Nephron progenitor cell (in vitro differentiated cells): Measurements from ENCODE around the gene SEC61G.

Experiments
- DNase-seq: peaks from one replicate; pipeline ENCODE4 v3.0.0; 2021
- H3K27ac Mint-ChIP-seq: 2 replicates; pipeline ENCODE4 v1.8.0; 2021; ENCODE audit warnings: mild to moderate bottlenecking, moderate library complexity, mixed read lengths
- H3K27me3 Mint-ChIP-seq: 2 replicates; pipeline ENCODE4 v1.8.0; 2021; ENCODE audit warnings: mild to moderate bottlenecking, low read depth, mixed read lengths; ENCODE audit not compliant: poor library complexity
- H3K36me3 Mint-ChIP-seq: 2 replicates; pipeline ENCODE4 v1.8.0; 2021; ENCODE audit warnings: low read depth, mixed read lengths
- H3K4me1 Mint-ChIP-seq: 2 replicates; pipeline ENCODE4 v1.8.0; 2021; ENCODE audit warnings: mixed read lengths
- H3K4me3 Mint-ChIP-seq: 2 replicates; pipeline ENCODE4 v1.8.0; 2021; ENCODE audit warnings: mild to moderate bottlenecking, moderate library complexity, mixed read lengths
- H3K9me3 Mint-ChIP-seq: 2 replicates; pipeline ENCODE4 v1.8.0; 2021; ENCODE audit warnings: mild to moderate bottlenecking, moderate library complexity, mixed read lengths
- CTCF ChIP-seq: fragments of 200-600 bp; sonication (generic); IDR thresholded peaks from 2 replicates; pipeline ENCODE4 v1.5.0; 2021; ENCODE audit warnings: antibody characterized with exemption

SEC61G gene

GRCh38 chr7:54758702-54759592 is at the start of gene SEC61G:
SEC61G (minus strand) TSS chr7:54759211; CDS start chr7:54757588, 1,623 bp downstream.
- TF ChIP-seq CTCF, result no peak
- H3K4me3 Mint-ChIP-seq, result peak within 1 kb of the TSS; percentile 100

GRCh38 chr7:54802841-54803240 is 43.8 kb upstream of the SEC61G start:
- no peak for DNase-seq
- Mint-ChIP-seq H3K9me3 (peaks cover 10% of the 10 kb centered on the region), H3K27me3 (peaks cover 15% of the 10 kb centered on the region), H3K4me1 (peaks cover 18% of the 10 kb centered on the region), H3K4me3 (no peak overlapping the region), H3K27ac (no peak overlapping the region), H3K36me3 (no peaks in the 10 kb centered on the region)
- TF ChIP-seq CTCF, result no peak

More at GRCh38 chr7:54758702-54759592, at the start of gene SEC61G:
- no peaks in the 10 kb centered on the region for H3K9me3 Mint-ChIP-seq
- peaks cover 19% of the 10 kb centered on the region for H3K36me3 Mint-ChIP-seq
- H3K27me3 Mint-ChIP-seq, result peaks cover 7% of the 10 kb centered on the region
- H3K4me1 Mint-ChIP-seq, result peaks cover 31% of the 10 kb centered on the region
- peak within 1 kb of the TSS; percentile 98 for H3K27ac Mint-ChIP-seq
- peak; percentile 93 for DNase-seq

- peaks cover 10% of the 10 kb centered on the region for H3K9me3 Mint-ChIP-seq
- TF ChIP-seq CTCF, result no peak
Measured at GRCh38 chr7:54802114-54802513, 43.1 kb upstream of the SEC61G start.

GRCh38 chr7:54799792-54800191 is 40.8 kb upstream of the SEC61G start:
- peaks cover 7% of the 10 kb centered on the region for H3K9me3 Mint-ChIP-seq
- no peak overlapping the region for H3K4me3 Mint-ChIP-seq
- no peak overlapping the region for H3K27ac Mint-ChIP-seq
- H3K36me3 Mint-ChIP-seq, result no peaks in the 10 kb centered on the region
- peaks cover 28% of the 10 kb centered on the region for H3K4me1 Mint-ChIP-seq
- no peak for TF ChIP-seq CTCF
- peaks cover 13% of the 10 kb centered on the region for H3K27me3 Mint-ChIP-seq
- no peak for DNase-seq

More at GRCh38 chr7:54802114-54802513, 43.1 kb upstream of the SEC61G start:
- Mint-ChIP-seq H3K4me3 (no peak overlapping the region), H3K27me3 (peaks cover 13% of the 10 kb centered on the region), H3K36me3 (no peaks in the 10 kb centered on the region), H3K4me1 (peaks cover 18% of the 10 kb centered on the region), H3K27ac (no peak overlapping the region)
- DNase-seq, result no peak

GRCh38 chr7:54798530-54798929 is 39.5 kb upstream of the SEC61G start:
- no peak for DNase-seq
- Mint-ChIP-seq H3K4me1 (peaks cover 28% of the 10 kb centered on the region), H3K36me3 (no peaks in the 10 kb centered on the region), H3K27me3 (peaks cover 13% of the 10 kb centered on the region), H3K4me3 (no peak overlapping the region), H3K9me3 (peaks cover 7% of the 10 kb centered on the region), H3K27ac (no peak overlapping the region)
- no peak for TF ChIP-seq CTCF
